ENCODE measurements around the gene IL1RL2. TPM values are rescaled to one million over a fixed set of nuclear protein-coding genes. Genes with fewer than 3 reads are reported as not detected.

Gene IL1RL2
- total and polyA plus RNA-seq, 2 of the 8 experiments (the other 6 are each of a cell fraction or from before 2014, with no cell fraction given), result not detected

GRCh38 chr2:102179788-102180686 lies 6.8 kb upstream of the IL1RL2 start:
- ChIA-PET POLR2A (ENCODE audit: partially characterized antibody) (no interaction called here), CTCF (ENCODE audit: partially characterized antibody) (interaction anchor here (0.9 to 1.3 kb wide), 2 partner anchors 160 to 174 kb away, joined by 3 to 4 read pairs; no protein-coding TSS in a partner anchor)
- no peaks in the 10 kb centered on the region for H3K79me1 ChIP-seq (ENCODE audit: low read depth, low read length)
- no peaks in the 10 kb centered on the region for H3K4me1 ChIP-seq (replicated peaks in 1 of 4; ENCODE audit: control insufficient read depth in 3 of 4, insufficient read depth in 4 of 4, low read length in 3 of 4)
- no peak overlapping the region for H2AFZ ChIP-seq (ENCODE audit: low read length)
- no peak overlapping the region for H2AK5ac ChIP-seq (ENCODE audit: low read depth, low read length)
- no peak overlapping the region for H3K23ac ChIP-seq (ENCODE audit: insufficient read length)
- no peak overlapping the region for H4K5ac ChIP-seq (ENCODE audit: insufficient read length, low read depth, low read length)
- H3K4me2 ChIP-seq (ENCODE audit: insufficient read depth in 1 of 2, low read depth in 2 of 2, low read length in 2 of 2), result no peak overlapping the region
- H3K27ac ChIP-seq (ENCODE audit: low read depth, low read length), result no peak overlapping the region
- no peak overlapping the region for H2BK12ac ChIP-seq (ENCODE audit: low read depth, low read length)
- no peaks in the 10 kb centered on the region for H3K27me3 ChIP-seq (replicated peaks in 1 of 4; ENCODE audit: control insufficient read depth in 3 of 4, extremely low read depth in 1 of 4, insufficient read depth in 3 of 4, low read length in 3 of 4)
- H3K79me2 ChIP-seq (ENCODE audit: control insufficient read depth in 1 of 2, insufficient read depth in 2 of 2, low read length in 2 of 2), result no peaks in the 10 kb centered on the region
- H4K91ac ChIP-seq (replicated peaks; ENCODE audit: insufficient read length, low read length), result no peak overlapping the region
- DNase-seq (ENCODE audit: low read depth in 1 of 2, low spot score in 2 of 2) (no peak), FAIRE-seq (no peak)
- 86% methylated on average over 2 of the region's 2 CpGs; no CpG with 5 or more reads in 1 of the 2 experiments for WGBS, 2 experiments (ENCODE audit: extremely low coverage in 1 of 2, insufficient coverage in 1 of 2, insufficient read length in 1 of 2, insufficient replicate concordance in 2 of 2, low coverage in 1 of 2, low lambda C conversion rate in 2 of 2, missing lambda C conversion rate in 1 of 2)
- no peak overlapping the region for H3K9ac ChIP-seq (replicated peaks in 1 of 4; ENCODE audit: extremely low read depth in 1 of 4, low read depth in 3 of 4, low read length in 3 of 4)
- no peaks in the 10 kb centered on the region for H3K23me2 ChIP-seq (ENCODE audit: low read depth, low read length)
- H2BK15ac ChIP-seq (ENCODE audit: low read length), result no peak overlapping the region
- TF ChIP-seq ATF3 (IDR thresholded peaks at IDR 0.05; ENCODE audit: insufficient read depth, low read depth, low read length) (no peak), BACH1 (IDR thresholded peaks at IDR 0.05; ENCODE audit: low read length) (no peak), RFX5 (IDR thresholded peaks at IDR 0.05; ENCODE audit: borderline replicate concordance, low read depth, low read length) (no peak)
- H3K4ac ChIP-seq (replicated peaks; ENCODE audit: insufficient read length, low read depth, low read length), result no peak overlapping the region
- H3K14ac ChIP-seq (ENCODE audit: insufficient read length), result no peak overlapping the region
- H2BK5ac ChIP-seq (ENCODE audit: low read depth, low read length), result no peak overlapping the region
- H3K56ac ChIP-seq (replicated peaks; ENCODE audit: insufficient read length, low read depth, low read length), result no peak overlapping the region
- H4K20me1 ChIP-seq (replicated peaks in 1 of 2; ENCODE audit: control insufficient read depth in 1 of 2, insufficient read depth in 2 of 2, low read length in 2 of 2), result no peaks in the 10 kb centered on the region
- no peak overlapping the region for H3K4me3 ChIP-seq (ENCODE audit: extremely low read depth in 1 of 4, insufficient read depth in 2 of 4, low read depth in 3 of 4, low read length in 4 of 4)
- no peak overlapping the region for H2BK20ac ChIP-seq (ENCODE audit: low read length)
- no peaks in the 10 kb centered on the region for H3K9me3 ChIP-seq (ENCODE audit: insufficient read depth in 2 of 2, low read depth in 1 of 2, low read length in 1 of 2)
- no peak overlapping the region for H2BK120ac ChIP-seq (replicated peaks; ENCODE audit: low read depth, low read length)
- no peak overlapping the region for H4K8ac ChIP-seq (ENCODE audit: extremely low read depth, insufficient read depth, low read length)
- no peaks in the 10 kb centered on the region for H3K36me3 ChIP-seq (ENCODE audit: control insufficient read depth in 2 of 4, insufficient read depth in 4 of 4, low read length in 3 of 4)
- no peak overlapping the region for H3K18ac ChIP-seq (ENCODE audit: extremely low read depth, low read length)
